Astrocyte of the cerebellum (primary cell): Measurements from ENCODE around the gene CCT5.
"Not testable (repeated sequence)": the region's sequence is repeated elsewhere in the genome, so short reads cannot be mapped to it uniquely, and the experiment has no call there.

Experiments used
- DNase-seq: peaks from one replicate; pipeline ENCODE4 v3.0.0-alpha.2; 2011; ENCODE audit warnings: low read depth
- H3K4me3 ChIP-seq: 2 replicates; pipeline ENCODE4 v1.5.1; 2011; ENCODE audit warnings: mild to moderate bottlenecking, low read depth, low read length, moderate library complexity
- in situ Hi-C: cut with HindIII; loops from 2 replicates; pipeline ENCODE4 v1.10.0; 2017; ENCODE audit warnings: low sequenced_read_pairs
- TF ChIP-seq, protein P1 (sequence below): IDR thresholded peaks from 2 replicates; pipeline ENCODE4 v1.5.1; 2012; ENCODE audit warnings: low read length, low read depth, moderate library complexity, mild to moderate bottlenecking; ENCODE audit errors: missing control alignments

CCT5 gene

DNA sequence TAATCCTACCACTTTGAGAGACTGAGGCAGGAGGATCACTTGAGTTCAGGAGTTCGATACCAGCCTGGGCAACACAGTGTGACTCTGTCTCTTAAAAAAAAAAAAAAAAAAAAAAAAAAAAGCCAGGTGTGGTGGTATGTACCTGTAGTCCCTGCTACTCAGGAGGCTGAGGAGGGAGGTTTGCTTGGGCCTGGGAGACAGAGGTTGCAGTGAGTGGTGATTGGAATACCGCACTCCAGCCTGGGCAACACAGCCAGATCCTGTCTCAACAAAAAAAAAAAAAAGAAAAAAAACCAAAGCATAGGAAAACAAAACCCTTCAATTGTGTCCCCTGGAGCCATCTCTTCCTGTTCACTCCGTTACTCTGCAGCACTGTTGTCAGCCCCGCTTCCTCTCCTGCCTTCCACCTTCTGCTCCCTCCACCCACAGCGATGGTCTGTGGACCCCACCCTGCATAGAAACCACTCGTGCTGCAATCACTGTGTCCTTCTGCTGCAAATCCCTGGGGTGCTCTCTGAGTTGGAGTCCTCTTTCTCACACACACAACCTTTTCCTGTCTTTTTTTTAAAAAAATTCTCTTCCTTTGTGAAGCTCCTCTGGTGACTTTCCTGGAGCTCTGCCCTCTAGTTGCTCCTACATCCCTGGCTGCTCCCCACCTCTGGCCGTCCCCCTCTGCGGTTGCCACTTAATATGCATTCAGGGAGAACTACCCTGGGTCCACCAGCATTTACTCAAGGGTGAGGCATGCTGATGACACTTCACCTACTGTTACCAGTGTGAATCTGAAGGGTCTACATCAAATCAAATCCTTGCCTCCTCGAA lies 22.2 kb downstream of the CCT5 start:
- no peak for DNase-seq
- no peak overlapping the region for H3K4me3 ChIP-seq
- TF ChIP-seq, protein P1, sequence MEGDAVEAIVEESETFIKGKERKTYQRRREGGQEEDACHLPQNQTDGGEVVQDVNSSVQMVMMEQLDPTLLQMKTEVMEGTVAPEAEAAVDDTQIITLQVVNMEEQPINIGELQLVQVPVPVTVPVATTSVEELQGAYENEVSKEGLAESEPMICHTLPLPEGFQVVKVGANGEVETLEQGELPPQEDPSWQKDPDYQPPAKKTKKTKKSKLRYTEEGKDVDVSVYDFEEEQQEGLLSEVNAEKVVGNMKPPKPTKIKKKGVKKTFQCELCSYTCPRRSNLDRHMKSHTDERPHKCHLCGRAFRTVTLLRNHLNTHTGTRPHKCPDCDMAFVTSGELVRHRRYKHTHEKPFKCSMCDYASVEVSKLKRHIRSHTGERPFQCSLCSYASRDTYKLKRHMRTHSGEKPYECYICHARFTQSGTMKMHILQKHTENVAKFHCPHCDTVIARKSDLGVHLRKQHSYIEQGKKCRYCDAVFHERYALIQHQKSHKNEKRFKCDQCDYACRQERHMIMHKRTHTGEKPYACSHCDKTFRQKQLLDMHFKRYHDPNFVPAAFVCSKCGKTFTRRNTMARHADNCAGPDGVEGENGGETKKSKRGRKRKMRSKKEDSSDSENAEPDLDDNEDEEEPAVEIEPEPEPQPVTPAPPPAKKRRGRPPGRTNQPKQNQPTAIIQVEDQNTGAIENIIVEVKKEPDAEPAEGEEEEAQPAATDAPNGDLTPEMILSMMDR: no peak
- in situ Hi-C loops: no loop called here

DNA sequence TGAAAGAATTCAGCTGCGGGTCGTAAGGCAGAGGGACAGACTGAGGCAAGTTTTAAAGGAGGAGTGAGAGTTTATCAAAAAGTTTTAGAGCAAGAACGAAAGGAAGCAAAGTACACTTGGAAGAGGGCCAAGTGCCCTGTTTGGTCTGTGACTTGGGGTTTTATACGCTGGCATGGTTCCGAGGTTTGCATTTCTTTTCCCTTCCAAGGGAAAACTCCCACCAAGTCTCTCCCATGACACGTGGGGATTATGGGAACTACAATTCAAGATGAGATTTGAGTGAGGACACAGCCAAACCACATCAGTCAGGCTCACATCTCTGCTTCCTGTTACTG lies 22.8 kb downstream of the CCT5 start:
- DNase-seq, H3K4me3 ChIP-seq, in situ Hi-C loops: not testable (repeated sequence)

DNA sequence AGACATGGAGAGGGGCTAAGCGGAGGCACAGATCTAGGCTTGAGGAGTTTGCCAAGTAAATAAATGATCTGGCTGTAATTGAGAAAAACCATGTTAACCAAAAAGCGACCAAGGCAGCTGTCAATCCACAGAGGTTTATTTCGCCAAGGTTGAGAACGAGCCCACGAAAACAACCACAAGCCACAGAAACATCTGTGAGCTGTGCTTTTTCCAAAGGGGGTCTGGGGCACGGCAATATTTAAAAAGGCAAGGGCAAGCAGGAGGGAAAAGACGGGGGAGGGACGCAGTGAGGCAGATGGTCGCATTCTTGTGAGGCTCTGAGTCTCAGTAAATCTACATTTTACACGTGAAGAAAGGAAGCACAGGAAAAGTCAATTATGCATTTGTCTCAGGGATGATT lies 25.4 kb downstream of the CCT5 start:
- DNase-seq: no peak
- no peak overlapping the region for H3K4me3 ChIP-seq
- TF ChIP-seq, protein P1: no peak
- in situ Hi-C loops: no loop called here

DNA sequence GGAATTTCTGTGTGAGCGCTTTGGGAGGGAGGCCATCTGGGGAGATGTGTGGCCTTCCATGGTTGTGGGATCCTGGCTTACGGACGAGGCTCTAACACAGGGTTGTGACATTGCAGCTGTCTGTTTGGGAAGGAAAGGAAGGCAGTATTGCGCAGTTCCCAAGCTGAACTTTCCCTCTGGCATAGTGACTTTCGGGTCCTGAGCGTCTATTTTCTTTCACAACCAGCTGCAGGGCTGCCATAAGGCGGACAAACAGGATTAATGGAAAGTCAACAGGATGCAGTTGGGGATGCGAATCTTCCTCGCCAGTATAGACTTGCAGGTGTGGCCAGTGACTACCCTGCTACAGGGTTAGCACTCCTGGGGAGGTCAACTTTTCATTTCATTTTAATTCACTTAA lies 25.9 kb downstream of the CCT5 start:
- TF ChIP-seq, protein P1: no peak
- no peak overlapping the region for H3K4me3 ChIP-seq
- no peak for DNase-seq
- in situ Hi-C loops: no loop called here

DNA sequence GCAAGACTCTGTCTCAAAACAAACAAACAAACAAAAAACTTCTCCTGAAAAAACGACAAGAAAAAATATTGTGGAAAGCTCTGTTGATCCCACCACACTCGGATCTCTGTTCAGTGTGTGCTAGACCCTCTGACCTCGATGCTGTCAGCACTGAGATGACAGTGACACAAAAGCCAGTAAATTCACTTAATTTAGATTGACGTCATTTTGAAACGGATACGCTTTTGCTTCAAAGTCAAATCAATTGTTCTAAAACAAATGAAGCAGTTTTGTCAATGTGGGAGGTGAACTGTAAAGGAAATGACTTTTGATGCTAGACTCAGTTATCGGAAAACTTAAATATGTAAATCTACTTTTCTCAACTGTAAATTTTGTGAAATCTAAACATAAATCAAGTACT lies 26.6 kb downstream of the CCT5 start:
- H3K4me3 ChIP-seq: no peak overlapping the region
- in situ Hi-C loops: no loop called here
- TF ChIP-seq, protein P1: no peak
- DNase-seq: no peak

DNA sequence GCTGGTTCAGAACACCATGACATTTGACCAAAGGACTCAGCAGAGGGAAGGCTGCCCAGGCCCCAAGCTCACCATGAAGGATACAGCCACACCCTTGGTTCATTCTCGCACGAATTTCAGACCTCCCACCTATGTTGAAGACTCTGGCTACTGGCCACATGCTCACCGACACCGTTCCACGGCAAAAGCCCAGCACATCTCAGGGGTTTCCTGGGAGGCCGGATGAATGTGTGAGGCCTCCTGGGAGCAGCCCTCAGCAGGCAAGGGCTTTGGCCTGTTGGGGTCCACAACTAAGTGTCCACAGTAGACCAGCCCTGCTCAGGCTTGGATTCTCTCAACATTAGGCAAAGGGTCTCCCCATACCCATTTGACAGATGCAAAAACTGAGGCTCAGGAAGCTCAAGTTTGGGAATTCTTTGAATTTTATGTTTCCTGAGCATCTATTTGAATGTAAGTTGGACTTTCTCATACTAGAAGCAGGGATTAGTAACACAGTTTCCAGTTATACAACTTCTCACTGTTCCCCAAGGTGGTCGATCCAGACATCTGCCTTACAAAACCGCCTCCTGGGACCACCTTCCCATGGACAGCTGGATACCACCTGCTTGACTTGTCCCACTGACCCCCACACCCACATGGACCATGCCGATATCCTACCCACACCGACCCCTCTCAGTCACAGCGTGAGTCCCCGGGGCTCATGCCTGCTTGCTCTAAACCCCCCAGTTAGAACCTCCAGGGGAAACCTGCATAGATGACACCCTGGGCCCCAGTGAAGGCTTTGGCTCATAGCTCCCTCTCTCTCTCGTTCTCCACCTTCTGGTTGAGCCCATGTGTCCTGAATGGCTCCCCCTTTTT lies 27.9 kb downstream of the CCT5 start:
- in situ Hi-C loops: no loop called here
- TF ChIP-seq, protein P1: no peak

DNA sequence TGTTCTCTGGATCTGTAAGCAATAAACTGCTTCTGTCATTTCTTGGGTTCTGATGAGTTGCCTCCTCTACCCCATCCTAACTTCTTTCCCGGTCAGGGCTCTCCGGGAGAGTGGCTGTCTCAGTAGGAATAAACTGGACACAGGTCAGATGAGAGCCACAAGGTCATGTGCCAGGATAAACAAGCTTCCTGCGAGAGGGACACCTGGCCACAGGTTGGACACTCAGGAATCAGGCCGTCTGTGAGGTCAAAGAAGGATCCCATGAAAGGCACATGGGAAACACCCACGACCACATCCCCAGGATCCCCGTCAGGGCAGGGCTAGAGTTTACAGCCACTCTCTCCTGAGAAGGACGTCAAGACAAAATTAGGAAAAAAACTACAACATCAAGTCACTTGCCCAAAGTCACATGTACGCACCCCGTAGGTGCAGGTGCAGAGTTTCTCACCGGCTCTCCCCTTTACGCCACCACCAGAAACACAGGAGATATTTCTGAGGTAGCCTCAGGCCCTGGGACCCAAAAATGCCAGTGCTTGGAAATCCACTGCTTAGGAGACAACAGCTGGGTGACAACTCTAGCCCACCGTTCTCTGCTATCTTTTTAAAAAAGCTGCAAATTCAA lies 28.7 kb downstream of the CCT5 start:
- TF ChIP-seq, protein P1: no peak
- DNase-seq: no peak
- H3K4me3 ChIP-seq: no peak overlapping the region
- in situ Hi-C loops: no loop called here

More for the DNA sequence above, 27.9 kb downstream of the CCT5 start:
- DNase-seq: no peak
- no peak overlapping the region for H3K4me3 ChIP-seq
